HL-60 (cell line): Measurements from ENCODE around the gene FAM117A.

Experiments
- POLR2AphosphoS5 ChIP-seq: IDR thresholded peaks from 2 replicates; pipeline ENCODE4 v1.6.1; 2012; ENCODE audit warnings: low read depth
- TF ChIP-seq, protein P1 (sequence below): IDR thresholded peaks from one replicate; pipeline ENCODE4 v1.5.1; 2011; ENCODE audit warnings: low read length, control low read depth, inconsistent platforms; ENCODE audit not compliant: insufficient read depth

DNA sequence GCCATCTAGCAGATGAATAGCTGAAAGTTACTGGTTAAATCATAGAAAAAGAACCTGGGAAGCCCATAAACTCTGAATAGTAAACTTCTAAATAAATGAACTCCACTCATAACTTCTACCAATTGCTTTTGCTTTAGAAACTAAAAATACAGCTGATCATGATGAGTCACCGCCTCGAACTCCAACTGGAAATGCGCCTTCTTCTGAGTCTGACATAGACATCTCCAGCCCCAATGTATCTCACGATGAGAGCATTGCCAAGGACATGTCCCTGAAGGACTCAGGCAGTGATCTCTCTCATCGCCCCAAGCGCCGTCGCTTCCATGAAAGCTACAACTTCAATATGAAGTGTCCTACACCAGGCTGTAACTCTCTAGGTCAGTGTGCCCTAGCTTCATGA lies 34.3 kb upstream of the FAM117A start:
- TF ChIP-seq, protein P1, sequence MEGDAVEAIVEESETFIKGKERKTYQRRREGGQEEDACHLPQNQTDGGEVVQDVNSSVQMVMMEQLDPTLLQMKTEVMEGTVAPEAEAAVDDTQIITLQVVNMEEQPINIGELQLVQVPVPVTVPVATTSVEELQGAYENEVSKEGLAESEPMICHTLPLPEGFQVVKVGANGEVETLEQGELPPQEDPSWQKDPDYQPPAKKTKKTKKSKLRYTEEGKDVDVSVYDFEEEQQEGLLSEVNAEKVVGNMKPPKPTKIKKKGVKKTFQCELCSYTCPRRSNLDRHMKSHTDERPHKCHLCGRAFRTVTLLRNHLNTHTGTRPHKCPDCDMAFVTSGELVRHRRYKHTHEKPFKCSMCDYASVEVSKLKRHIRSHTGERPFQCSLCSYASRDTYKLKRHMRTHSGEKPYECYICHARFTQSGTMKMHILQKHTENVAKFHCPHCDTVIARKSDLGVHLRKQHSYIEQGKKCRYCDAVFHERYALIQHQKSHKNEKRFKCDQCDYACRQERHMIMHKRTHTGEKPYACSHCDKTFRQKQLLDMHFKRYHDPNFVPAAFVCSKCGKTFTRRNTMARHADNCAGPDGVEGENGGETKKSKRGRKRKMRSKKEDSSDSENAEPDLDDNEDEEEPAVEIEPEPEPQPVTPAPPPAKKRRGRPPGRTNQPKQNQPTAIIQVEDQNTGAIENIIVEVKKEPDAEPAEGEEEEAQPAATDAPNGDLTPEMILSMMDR = no peak
- no peak for TF ChIP-seq POLR2AphosphoS5
